ENCODE measurements around the gene HIPK3.

Gene HIPK3

GRCh38 chr11:33329705-33330329 is 72.6 kb downstream of the HIPK3 start:
- Histone ChIP-seq H3K79me2 (ENCODE audit: insufficient read depth, low read length) (peaks cover 38% of the 10 kb centered on the region; the same call in 1 of the 2 replicates), H3K4me1 (ENCODE audit: insufficient read depth, low read length, poor library complexity, severe bottlenecking) (no peaks in the 10 kb centered on the region), H3K9me3 (ENCODE audit: insufficient read depth, low read depth, low read length) (no peaks in the 10 kb centered on the region), H3K4me3 (ENCODE audit: low read length, poor library complexity, severe bottlenecking) (no peak overlapping the region), H3K36me3 (ENCODE audit: insufficient read depth, low read length) (no peaks in the 10 kb centered on the region; the same call in 1 of the 2 replicates), H3K9me2 (replicated peaks; ENCODE audit: low read depth, low read length) (no peaks in the 10 kb centered on the region), H4K20me1 (ENCODE audit: insufficient read depth, low read length, poor library complexity, severe bottlenecking) (no peaks in the 10 kb centered on the region), H3K9ac (ENCODE audit: low read depth, low read length, poor library complexity, severe bottlenecking) (no peak overlapping the region), H3F3A (ENCODE audit: low read depth) (no peaks in the 10 kb centered on the region), H3K27me3 (ENCODE audit: insufficient read depth, low read length, poor library complexity, severe bottlenecking) (no peaks in the 10 kb centered on the region), H3K4me2 (ENCODE audit: low read depth, low read length, poor library complexity, severe bottlenecking) (no peak overlapping the region), H2AFZ (ENCODE audit: low read length) (no peak overlapping the region)
- no peak for TF ChIP-seq EZH2phosphoT487 (IDR thresholded peaks at IDR 0.05; ENCODE audit: borderline replicate concordance)
- TF ChIP-seq, protein P1, sequence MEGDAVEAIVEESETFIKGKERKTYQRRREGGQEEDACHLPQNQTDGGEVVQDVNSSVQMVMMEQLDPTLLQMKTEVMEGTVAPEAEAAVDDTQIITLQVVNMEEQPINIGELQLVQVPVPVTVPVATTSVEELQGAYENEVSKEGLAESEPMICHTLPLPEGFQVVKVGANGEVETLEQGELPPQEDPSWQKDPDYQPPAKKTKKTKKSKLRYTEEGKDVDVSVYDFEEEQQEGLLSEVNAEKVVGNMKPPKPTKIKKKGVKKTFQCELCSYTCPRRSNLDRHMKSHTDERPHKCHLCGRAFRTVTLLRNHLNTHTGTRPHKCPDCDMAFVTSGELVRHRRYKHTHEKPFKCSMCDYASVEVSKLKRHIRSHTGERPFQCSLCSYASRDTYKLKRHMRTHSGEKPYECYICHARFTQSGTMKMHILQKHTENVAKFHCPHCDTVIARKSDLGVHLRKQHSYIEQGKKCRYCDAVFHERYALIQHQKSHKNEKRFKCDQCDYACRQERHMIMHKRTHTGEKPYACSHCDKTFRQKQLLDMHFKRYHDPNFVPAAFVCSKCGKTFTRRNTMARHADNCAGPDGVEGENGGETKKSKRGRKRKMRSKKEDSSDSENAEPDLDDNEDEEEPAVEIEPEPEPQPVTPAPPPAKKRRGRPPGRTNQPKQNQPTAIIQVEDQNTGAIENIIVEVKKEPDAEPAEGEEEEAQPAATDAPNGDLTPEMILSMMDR (conservative IDR thresholded peaks at IDR 0.05; ENCODE audit: low read length), result peak; percentile 84

GRCh38 chr11:33333816-33334215 is 76.6 kb downstream of the HIPK3 start:
- no peak overlapping the region for H3K9ac ChIP-seq (ENCODE audit: low read depth, low read length, poor library complexity, severe bottlenecking)
- H3K4me2 ChIP-seq (ENCODE audit: low read depth, low read length, poor library complexity, severe bottlenecking), result no peak overlapping the region
- H3K9me2 ChIP-seq (replicated peaks; ENCODE audit: low read depth, low read length), result no peaks in the 10 kb centered on the region
- H3K79me2 ChIP-seq (ENCODE audit: insufficient read depth, low read length), result peaks cover 11% of the 10 kb centered on the region; the same call in 1 of the 2 replicates
- no peaks in the 10 kb centered on the region for H4K20me1 ChIP-seq (ENCODE audit: insufficient read depth, low read length, poor library complexity, severe bottlenecking)
- peaks cover 5% of the 10 kb centered on the region; the same call in 1 of the 2 replicates for H3K36me3 ChIP-seq (ENCODE audit: insufficient read depth, low read length)
- H3K4me1 ChIP-seq (ENCODE audit: insufficient read depth, low read length, poor library complexity, severe bottlenecking), result no peaks in the 10 kb centered on the region
- TF ChIP-seq, protein P1 (conservative IDR thresholded peaks at IDR 0.05; ENCODE audit: low read length), result no peak
- TF ChIP-seq EZH2phosphoT487 (IDR thresholded peaks at IDR 0.05; ENCODE audit: borderline replicate concordance), result no peak
- H2AFZ ChIP-seq (ENCODE audit: low read length), result no peak overlapping the region
- H3F3A ChIP-seq (ENCODE audit: low read depth), result no peaks in the 10 kb centered on the region
- H3K27me3 ChIP-seq (ENCODE audit: insufficient read depth, low read length, poor library complexity, severe bottlenecking), result no peaks in the 10 kb centered on the region
- H3K9me3 ChIP-seq (ENCODE audit: insufficient read depth, low read depth, low read length), result no peaks in the 10 kb centered on the region
- H3K4me3 ChIP-seq (ENCODE audit: low read length, poor library complexity, severe bottlenecking), result no peak overlapping the region

GRCh38 chr11:33334627-33335026 is 77.4 kb downstream of the HIPK3 start:
- no peak overlapping the region for H2AFZ ChIP-seq (ENCODE audit: low read length)
- no peak for TF ChIP-seq EZH2phosphoT487 (IDR thresholded peaks at IDR 0.05; ENCODE audit: borderline replicate concordance)
- TF ChIP-seq, protein P1 (conservative IDR thresholded peaks at IDR 0.05; ENCODE audit: low read length), result no peak
- H3K9me2 ChIP-seq (replicated peaks; ENCODE audit: low read depth, low read length), result no peaks in the 10 kb centered on the region
- H4K20me1 ChIP-seq (ENCODE audit: insufficient read depth, low read length, poor library complexity, severe bottlenecking), result no peaks in the 10 kb centered on the region
- no peak overlapping the region for H3K4me3 ChIP-seq (ENCODE audit: low read length, poor library complexity, severe bottlenecking)
- H3F3A ChIP-seq (ENCODE audit: low read depth), result no peaks in the 10 kb centered on the region
- peaks cover 13% of the 10 kb centered on the region; the same call in 1 of the 2 replicates for H3K36me3 ChIP-seq (ENCODE audit: insufficient read depth, low read length)
- no peak overlapping the region for H3K9ac ChIP-seq (ENCODE audit: low read depth, low read length, poor library complexity, severe bottlenecking)
- peaks cover 10% of the 10 kb centered on the region; the same call in 1 of the 2 replicates for H3K79me2 ChIP-seq (ENCODE audit: insufficient read depth, low read length)
- no peak overlapping the region for H3K4me2 ChIP-seq (ENCODE audit: low read depth, low read length, poor library complexity, severe bottlenecking)
- no peaks in the 10 kb centered on the region for H3K27me3 ChIP-seq (ENCODE audit: insufficient read depth, low read length, poor library complexity, severe bottlenecking)
- H3K9me3 ChIP-seq (ENCODE audit: insufficient read depth, low read depth, low read length), result no peaks in the 10 kb centered on the region
- no peaks in the 10 kb centered on the region for H3K4me1 ChIP-seq (ENCODE audit: insufficient read depth, low read length, poor library complexity, severe bottlenecking)

Data from Loucy (cell line).